ENCODE data around the gene CUL9. TPM values are rescaled to one million over a fixed set of nuclear protein-coding genes. Genes with fewer than 3 reads are reported as not detected.

CUL9 gene
- total RNA-seq, 4 donors from 2014 or later: 31.0 to 52.6 (median 38.8) TPM

DNA sequence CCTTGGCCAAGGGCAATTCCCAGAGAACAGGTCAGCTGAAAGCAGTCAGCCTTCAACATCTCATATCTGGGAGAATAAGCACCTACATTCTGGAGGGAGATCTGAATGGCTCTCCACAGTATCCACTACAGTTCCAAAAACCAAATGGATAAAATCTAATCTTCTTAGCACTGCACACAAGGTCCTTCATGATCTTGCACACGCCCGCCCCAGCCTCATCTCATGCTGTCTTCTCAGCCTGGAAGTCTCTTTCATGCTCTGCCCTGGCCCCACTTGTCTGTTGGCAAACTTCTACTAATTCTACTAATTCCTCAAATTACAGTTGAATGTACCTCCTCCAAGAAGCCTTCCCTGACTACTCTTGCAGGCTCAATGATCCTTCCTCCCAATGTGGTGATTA, 59.5 kb downstream of the CUL9 start:
- peaks cover 8 to 12% of the 10 kb centered on the region in 2 donors for H3K27me3 ChIP-seq
- no peak overlapping the region for H3K4me3 ChIP-seq
- DNase-seq: no peak
- no peaks in the 10 kb centered on the region for H3K9me3 ChIP-seq
- no peak overlapping the region for H3K27ac ChIP-seq
- H3K4me1 ChIP-seq: no peaks in the 10 kb centered on the region
- H3K36me3 ChIP-seq: no peaks in the 10 kb centered on the region
- intact Hi-C loops (cut with DNase I; ENCODE audit: low total_unique reads): no loop called here
- no peak for TF ChIP-seq POLR2A (IDR thresholded peaks at IDR 0.05)
- TF ChIP-seq, protein P1, sequence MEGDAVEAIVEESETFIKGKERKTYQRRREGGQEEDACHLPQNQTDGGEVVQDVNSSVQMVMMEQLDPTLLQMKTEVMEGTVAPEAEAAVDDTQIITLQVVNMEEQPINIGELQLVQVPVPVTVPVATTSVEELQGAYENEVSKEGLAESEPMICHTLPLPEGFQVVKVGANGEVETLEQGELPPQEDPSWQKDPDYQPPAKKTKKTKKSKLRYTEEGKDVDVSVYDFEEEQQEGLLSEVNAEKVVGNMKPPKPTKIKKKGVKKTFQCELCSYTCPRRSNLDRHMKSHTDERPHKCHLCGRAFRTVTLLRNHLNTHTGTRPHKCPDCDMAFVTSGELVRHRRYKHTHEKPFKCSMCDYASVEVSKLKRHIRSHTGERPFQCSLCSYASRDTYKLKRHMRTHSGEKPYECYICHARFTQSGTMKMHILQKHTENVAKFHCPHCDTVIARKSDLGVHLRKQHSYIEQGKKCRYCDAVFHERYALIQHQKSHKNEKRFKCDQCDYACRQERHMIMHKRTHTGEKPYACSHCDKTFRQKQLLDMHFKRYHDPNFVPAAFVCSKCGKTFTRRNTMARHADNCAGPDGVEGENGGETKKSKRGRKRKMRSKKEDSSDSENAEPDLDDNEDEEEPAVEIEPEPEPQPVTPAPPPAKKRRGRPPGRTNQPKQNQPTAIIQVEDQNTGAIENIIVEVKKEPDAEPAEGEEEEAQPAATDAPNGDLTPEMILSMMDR (IDR thresholded peaks at IDR 0.05): no peak

DNA sequence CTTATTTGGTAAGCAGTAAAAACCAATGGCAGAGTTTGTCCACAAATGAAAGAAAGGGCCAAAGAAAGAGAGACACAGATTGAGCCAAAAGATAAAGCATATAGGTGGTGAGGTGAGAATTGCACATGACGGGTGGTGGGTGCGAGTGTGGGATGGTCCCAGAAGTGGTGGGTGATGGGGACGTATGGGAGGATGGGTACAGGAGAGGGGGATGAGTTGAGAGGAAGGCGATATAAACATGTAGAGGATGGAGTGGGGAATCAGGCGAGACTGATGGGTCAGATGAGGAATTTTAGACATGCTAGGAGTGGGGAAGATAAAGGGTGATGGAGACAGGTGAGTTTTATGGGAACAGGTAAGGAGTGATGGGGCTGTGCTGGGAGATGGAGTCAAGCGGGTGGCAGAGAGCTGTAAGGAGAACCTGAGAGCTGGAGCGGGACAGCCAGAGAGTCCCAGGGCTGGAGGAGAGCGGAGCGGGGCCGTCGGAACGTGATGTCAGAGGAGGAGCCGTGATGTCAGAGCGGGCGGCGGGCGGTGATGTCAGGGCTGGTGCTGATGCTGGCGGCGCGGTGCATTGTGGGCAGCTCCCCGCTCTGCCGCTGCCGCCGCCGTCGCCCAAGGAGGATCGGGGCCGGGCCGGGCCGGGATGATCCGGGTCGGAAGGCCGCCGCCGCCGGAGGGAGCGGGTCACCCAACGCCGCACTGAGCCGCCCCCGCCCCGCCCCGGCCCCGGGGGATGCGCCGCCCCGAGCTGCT, 61.1 kb downstream of the CUL9 start, which contains the start of gene TTBK1:
Gene TTBK1 (plus strand): TSS at position 574 of the 756 bp plus-strand sequence. CDS start 3,180 bp downstream, outside the sequence.
- H3K4me1 ChIP-seq: peaks cover 0 to 3% of the 10 kb centered on the region in 2 donors
- H3K27me3 ChIP-seq: peaks cover 8 to 12% of the 10 kb centered on the region in 2 donors
- no peak for TF ChIP-seq POLR2A (IDR thresholded peaks at IDR 0.05)
- TF ChIP-seq, protein P1 (IDR thresholded peaks at IDR 0.05): no peak
- H3K9me3 ChIP-seq: no peaks in the 10 kb centered on the region
- intact Hi-C loops (cut with DNase I; ENCODE audit: low total_unique reads): no loop called here
- H3K4me3 ChIP-seq: no peak within 1 kb of the TSS
- no peaks in the 10 kb centered on the region for H3K36me3 ChIP-seq
- H3K27ac ChIP-seq: no peak within 1 kb of the TSS
- DNase-seq: no peak

DNA sequence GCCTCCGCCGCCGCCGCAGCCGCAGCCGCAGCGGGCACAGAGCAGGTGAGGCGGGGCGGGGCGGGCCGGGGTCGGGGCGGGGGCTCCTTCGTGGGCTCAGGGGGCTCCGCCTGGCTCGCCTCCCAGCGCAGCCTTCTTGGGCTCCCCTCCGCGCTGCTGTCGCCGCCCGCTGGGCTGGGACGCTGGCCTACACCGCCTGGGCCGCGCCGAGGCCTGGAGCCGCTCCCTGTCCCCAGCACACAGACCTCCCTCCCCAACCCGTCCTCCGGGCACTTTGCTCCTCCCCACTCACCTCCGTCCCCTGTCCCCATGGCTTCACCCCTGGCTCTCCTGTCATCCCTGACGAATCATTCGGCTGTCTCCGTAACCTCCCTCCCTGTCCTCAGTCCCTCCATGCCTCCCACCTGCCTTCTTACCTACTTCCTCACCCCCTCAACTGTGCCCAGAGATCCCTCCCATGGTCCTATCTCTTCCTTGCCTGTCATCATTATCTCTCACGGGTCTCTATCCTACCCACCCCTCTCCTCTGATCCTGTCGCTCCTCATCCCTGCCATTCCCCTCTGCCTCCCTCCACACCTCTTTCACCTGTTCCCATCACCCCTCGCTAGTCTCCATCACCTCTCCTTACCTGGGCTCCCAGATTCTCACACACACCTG, 61.8 kb downstream of the CUL9 start:
- Histone ChIP-seq H3K27ac (no peak overlapping the region), H3K9me3 (no peaks in the 10 kb centered on the region), H3K36me3 (no peaks in the 10 kb centered on the region), H3K27me3 (peaks cover 8 to 12% of the 10 kb centered on the region in 2 donors), H3K4me3 (no peak overlapping the region), H3K4me1 (peaks cover 0 to 3% of the 10 kb centered on the region in 2 donors)
- no peak for DNase-seq
- intact Hi-C loops (cut with DNase I; ENCODE audit: low total_unique reads): no loop called here
- no peak for TF ChIP-seq POLR2A (IDR thresholded peaks at IDR 0.05)
- TF ChIP-seq, protein P1 (IDR thresholded peaks at IDR 0.05): no peak

DNA sequence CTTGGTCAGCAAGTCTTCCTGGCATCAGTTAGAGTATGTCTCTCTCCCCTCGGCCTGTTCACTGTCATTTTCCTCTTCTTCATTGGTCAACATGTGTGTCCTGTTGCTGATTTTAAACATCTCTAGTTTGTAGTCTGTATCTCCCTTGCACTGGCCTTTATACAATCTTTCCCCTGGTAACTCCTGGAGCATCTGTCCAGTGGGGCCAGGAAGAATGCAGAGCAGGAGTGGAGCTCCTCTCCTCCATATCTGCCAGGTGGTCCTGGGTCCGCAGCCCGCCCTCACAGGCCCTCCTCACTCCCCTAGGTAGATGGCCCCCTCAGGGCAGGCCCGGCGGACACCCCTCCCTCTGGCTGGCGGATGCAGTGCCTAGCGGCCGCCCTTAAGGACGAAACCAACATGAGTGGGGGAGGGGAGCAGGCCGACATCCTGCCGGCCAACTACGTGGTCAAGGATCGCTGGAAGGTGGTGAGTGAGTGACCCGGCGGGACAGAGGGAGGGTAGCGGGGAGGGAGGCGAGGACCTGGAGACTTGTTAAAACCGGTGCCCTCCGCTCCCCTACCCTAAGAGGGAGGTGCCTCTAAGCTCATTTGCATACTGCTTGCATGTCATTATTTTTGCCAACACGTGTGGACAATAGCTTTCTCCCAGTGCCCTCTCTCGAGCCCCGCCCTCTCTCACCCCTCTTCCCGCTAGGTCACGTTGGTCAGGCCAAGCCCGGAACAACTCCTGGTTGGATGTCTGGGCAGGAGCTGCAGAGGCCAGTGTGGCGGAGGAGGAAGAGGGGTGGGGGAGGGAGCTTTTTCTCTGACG, 64.5 kb downstream of the CUL9 start:
- peaks cover 0 to 3% of the 10 kb centered on the region in 2 donors for H3K4me1 ChIP-seq
- H3K27ac ChIP-seq: no peak overlapping the region
- no peaks in the 10 kb centered on the region for H3K9me3 ChIP-seq
- TF ChIP-seq, protein P1 (IDR thresholded peaks at IDR 0.05): no peak
- TF ChIP-seq POLR2A (IDR thresholded peaks at IDR 0.05): no peak
- no peaks in the 10 kb centered on the region for H3K36me3 ChIP-seq
- intact Hi-C loops (cut with DNase I; ENCODE audit: low total_unique reads): no loop called here
- DNase-seq: peak in 1 of 2 donors; percentile 31
- H3K27me3 ChIP-seq: peaks cover 8 to 12% of the 10 kb centered on the region in 2 donors
- H3K4me3 ChIP-seq: peak overlapping the region; percentile 26 to 27
